NCI-H1436 treated with DMSO at 0.1 percent for 48 hours (cell line): ENCODE results near the gene CELF1.

ENCODE experiments used
- DNase-seq: peaks from one replicate; lab custom pipeline; 2025; lab: John Stamatoyannopoulos, UW

CELF1 gene

GRCh38 chr11:47552566-47553405 lies at the start of gene CELF1:
Gene CELF1 (minus strand): TSS chr11:47553132. CDS start chr11:47499523, 53,609 bp downstream.
- DNase-seq, result peak; percentile 46

- no peak for DNase-seq
Measured at GRCh38 chr11:47599902-47600301, 47.0 kb upstream of the CELF1 start.

GRCh38 chr11:47595967-47596366 lies 43.0 kb upstream of the CELF1 start:
- no peak for DNase-seq

DNA sequence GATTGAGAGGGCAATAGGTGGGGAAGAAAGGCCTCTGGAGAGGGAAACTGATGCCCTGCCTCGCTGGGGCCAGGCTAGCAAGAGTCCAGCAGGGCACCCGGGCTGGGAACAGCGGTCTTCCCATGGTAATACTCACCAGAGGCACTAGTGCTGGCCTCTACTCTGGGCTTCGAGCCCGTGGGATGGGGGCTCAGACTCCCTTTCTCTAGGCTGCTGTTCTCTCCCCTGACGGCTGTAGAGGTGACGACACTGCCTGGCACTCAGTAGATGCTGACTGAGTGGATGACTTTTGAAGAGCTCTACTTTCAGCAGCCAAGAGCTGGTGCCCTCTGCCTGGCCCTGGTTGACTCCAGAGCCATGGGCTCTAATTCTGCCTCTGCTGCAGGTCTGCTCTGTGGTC lies 42.1 kb upstream of the CELF1 start:
- DNase-seq, result no peak

- no peak for DNase-seq
Measured at GRCh38 chr11:47593934-47594855, 41.3 kb upstream of the CELF1 start, which contains the start of gene C1QTNF4. Gene C1QTNF4 (minus strand): TSS chr11:47594411. CDS start chr11:47590810, 3,601 bp downstream.

DNA sequence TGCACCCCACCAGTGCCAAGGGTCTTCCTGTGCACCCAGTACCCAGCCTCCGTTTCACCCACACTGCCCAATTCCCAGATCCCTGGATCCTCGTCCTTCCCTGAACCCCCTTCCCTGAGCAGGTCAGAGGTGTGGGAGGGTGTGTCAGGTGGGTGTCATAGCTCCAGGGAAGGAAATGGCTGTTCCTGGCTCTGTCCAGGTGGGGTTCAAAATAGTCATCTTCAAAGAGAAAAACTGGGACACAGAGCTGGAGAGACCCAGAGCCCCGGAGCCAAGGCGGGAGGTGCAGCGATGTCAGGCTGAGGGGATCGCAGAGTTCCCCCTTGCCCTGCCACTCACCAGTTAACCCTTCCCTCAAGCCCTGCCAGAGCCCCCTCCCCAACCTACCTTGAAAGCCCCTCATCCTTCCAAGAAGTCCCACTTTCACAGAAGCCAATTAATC lies 40.6 kb upstream of the CELF1 start:
- no peak for DNase-seq

GRCh38 chr11:47592970-47593369 lies 40.0 kb upstream of the CELF1 start:
- DNase-seq, result no peak

DNA sequence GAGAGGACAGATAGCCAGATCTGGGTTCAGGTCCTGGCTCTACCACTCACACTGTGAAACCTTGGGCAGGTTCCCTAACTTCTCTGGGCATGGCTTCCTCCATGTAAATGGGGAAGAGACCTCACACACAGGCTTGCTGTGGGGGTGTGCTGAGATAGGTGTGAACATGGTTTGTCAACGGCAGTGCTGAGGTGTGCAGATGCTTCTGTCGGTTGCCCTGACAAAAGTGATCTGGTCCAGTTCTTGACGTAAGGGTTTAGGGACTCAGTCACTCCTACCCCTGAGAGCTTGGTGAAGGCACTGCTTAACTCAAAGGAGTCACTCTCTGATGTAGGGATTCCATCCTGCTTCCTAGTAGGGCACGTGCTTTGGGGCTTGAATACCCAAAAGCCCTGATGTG lies 39.3 kb upstream of the CELF1 start:
- no peak for DNase-seq

GRCh38 chr11:47591764-47592163 lies 38.8 kb upstream of the CELF1 start:
- no peak for DNase-seq

- no peak for DNase-seq
Measured at GRCh38 chr11:47589977-47590861, 37.3 kb upstream of the CELF1 start.

- DNase-seq, result no peak
Measured at GRCh38 chr11:47589584-47589976, 36.6 kb upstream of the CELF1 start.

- no peak for DNase-seq
Measured at GRCh38 chr11:47589118-47589517, 36.2 kb upstream of the CELF1 start.

- no peak for DNase-seq
Measured at GRCh38 chr11:47587723-47588326, 34.9 kb upstream of the CELF1 start.

GRCh38 chr11:47587039-47587716 lies 34.2 kb upstream of the CELF1 start:
- no peak for DNase-seq

DNA sequence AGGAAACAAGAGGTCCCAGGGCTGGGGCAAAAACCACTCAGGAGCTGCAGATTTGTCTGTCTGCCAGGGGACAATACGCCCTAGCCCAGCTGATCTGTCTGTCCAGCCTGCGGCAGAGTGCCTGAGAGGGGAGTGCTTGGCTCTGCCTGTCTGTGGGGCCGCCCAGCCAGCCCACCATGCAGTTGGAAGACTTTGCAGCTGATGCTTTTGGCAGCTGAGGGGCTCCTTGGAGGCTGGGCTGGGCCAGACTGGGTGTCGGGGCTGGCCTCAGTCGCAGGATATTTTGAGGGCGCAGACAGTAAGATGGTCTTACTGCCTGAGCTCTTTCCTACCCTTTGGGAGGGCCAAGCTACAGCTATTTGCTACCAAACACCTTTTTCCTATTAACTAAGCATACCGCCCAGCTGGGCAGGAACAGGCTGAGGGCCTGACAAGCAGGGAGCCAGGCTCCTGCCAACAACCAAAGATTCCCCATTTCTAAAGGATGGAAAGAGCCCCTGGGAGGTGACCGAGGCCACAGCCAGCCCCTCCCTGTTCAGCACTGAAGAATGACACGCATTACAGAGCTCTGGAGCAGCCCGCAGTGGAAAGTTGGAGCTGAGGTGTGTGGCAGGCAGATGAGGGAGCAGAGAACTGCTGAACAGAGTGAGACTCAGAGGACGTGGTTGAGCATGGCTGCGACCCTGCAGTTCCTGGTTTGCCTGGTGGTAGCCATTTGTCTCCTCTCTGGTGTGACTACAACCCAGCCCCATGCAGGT lies 33.3 kb upstream of the CELF1 start, which contains the start of gene FAM180B:
TSS of gene FAM180B (plus strand) at position 581 of the 758 bp plus-strand sequence. CDS start at position 672, 91 bp downstream.
- DNase-seq, result no peak

GRCh38 chr11:47583844-47584243 lies 30.9 kb upstream of the CELF1 start:
- DNase-seq, result no peak

- DNase-seq, result peak; percentile 55
Measured at GRCh38 chr11:47578524-47579494, 25.9 kb upstream of the CELF1 start, which contains the start of the genes KBTBD4 and NDUFS3. Gene KBTBD4 (minus strand): TSS chr11:47578970. CDS start chr11:47578951, 19 bp downstream. Gene NDUFS3 (plus strand): TSS chr11:47579074. CDS start chr11:47579092, 18 bp downstream.

DNA sequence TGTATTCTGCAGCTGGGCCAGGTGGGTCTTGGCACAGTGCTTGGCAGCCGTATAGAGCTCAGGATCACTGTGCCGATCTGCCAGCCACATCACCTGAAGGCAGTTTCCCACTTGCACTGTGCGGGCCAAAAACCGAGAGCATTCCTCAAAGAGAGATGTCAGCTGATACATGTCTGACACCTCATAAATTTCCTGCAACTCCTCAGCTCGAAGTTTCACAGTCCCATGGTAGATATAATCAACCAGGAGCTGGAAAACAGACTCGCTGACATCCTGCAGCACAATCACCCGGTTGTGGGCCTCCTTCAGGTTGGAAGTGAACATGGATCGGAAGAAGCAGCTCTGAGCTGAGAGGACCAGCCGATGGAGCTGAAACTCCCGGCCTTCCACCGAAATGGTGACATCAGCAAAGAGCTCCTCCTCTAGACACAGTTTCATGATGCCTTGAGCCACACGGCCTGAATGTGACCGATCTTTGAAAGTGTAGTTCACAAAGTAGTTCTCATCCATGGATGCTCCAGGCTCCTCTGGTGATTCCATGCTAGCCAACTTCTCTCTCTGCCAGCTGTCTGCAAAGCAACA lies 24.6 kb upstream of the CELF1 start:
- DNase-seq, result no peak
